ENCODE measurements around the gene NEB.
"Not testable (repeated sequence)": the region's sequence is repeated elsewhere in the genome, so short reads cannot be mapped to it uniquely, and the experiment has no call there.

- TF ChIP-seq, protein P1, sequence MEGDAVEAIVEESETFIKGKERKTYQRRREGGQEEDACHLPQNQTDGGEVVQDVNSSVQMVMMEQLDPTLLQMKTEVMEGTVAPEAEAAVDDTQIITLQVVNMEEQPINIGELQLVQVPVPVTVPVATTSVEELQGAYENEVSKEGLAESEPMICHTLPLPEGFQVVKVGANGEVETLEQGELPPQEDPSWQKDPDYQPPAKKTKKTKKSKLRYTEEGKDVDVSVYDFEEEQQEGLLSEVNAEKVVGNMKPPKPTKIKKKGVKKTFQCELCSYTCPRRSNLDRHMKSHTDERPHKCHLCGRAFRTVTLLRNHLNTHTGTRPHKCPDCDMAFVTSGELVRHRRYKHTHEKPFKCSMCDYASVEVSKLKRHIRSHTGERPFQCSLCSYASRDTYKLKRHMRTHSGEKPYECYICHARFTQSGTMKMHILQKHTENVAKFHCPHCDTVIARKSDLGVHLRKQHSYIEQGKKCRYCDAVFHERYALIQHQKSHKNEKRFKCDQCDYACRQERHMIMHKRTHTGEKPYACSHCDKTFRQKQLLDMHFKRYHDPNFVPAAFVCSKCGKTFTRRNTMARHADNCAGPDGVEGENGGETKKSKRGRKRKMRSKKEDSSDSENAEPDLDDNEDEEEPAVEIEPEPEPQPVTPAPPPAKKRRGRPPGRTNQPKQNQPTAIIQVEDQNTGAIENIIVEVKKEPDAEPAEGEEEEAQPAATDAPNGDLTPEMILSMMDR (IDR thresholded peaks at IDR 0.05 in 8 of 11, conservative IDR thresholded peaks at IDR 0.05 in 3 of 11) = not testable (repeated sequence)
- not testable (repeated sequence) for TF ChIP-seq POLR2A, POLR2AphosphoS5 (IDR thresholded peaks at IDR 0.05)
Measured at GRCh38 chr2:151641895-151642294, 92.4 kb downstream of the NEB start.

Data from spleen (tissue), 7 donors.